Activated CD8-positive, alpha-beta memory T cell treated with anti-CD3 and anti-CD28 coated beads for 24 hours (primary cell): ENCODE measurements around the gene CD248.
A peak's percentile ranks its signal among the peaks of the same experiment; 100 is the strongest.
"Not testable (repeated sequence)": the region's sequence is repeated elsewhere in the genome, so short reads cannot be mapped to it uniquely, and the experiment has no call there.

Experiments
- DNase-seq: peaks from one replicate; pipeline ENCODE4 v3.0.0-alpha.2; 2020

The CD248 gene

GRCh38 chr11:66328031-66328301, 11.1 kb upstream of the CD248 start:
- DNase-seq, result no peak

- DNase-seq, result no peak
Observed at GRCh38 chr11:66327171-66328030, 10.6 kb upstream of the CD248 start.

- peak; percentile 78 for DNase-seq
Observed at GRCh38 chr11:66326261-66327111, 9.6 kb upstream of the CD248 start.

GRCh38 chr11:66325263-66325671, 8.4 kb upstream of the CD248 start:
- DNase-seq, result no peak

- no peak for DNase-seq
Observed at GRCh38 chr11:66324664-66325063, 7.8 kb upstream of the CD248 start.

GRCh38 chr11:66323684-66324083, 6.8 kb upstream of the CD248 start:
- DNase-seq, result no peak

GRCh38 chr11:66322732-66323427, 6.0 kb upstream of the CD248 start:
- no peak for DNase-seq

- DNase-seq, result no peak
Observed at GRCh38 chr11:66321606-66322005, 4.8 kb upstream of the CD248 start.

- DNase-seq, result not testable (repeated sequence)
Observed at GRCh38 chr11:66320748-66321147, 3.9 kb upstream of the CD248 start.

GRCh38 chr11:66320289-66320688, 3.4 kb upstream of the CD248 start:
- not testable (repeated sequence) for DNase-seq

- no peak for DNase-seq
Observed at GRCh38 chr11:66318600-66318970, 1.7 kb upstream of the CD248 start.

GRCh38 chr11:66317723-66318599, 1.1 kb upstream of the CD248 start:
- DNase-seq, result peak; percentile 80

- DNase-seq, result peak; percentile 86
Observed at GRCh38 chr11:66317322-66317722, 478 bp upstream of the CD248 start.

GRCh38 chr11:66315921-66316811, 678 bp downstream of the CD248 start:
- peak; percentile 82 for DNase-seq

GRCh38 chr11:66315498-66315885, 1.4 kb downstream of the CD248 start:
- DNase-seq, result no peak

- no peak for DNase-seq
Observed at GRCh38 chr11:66314561-66315497, 2.0 kb downstream of the CD248 start.

- no peak for DNase-seq
Observed at GRCh38 chr11:66314186-66314501, 2.7 kb downstream of the CD248 start.

- peak; percentile 68 for DNase-seq
Observed at GRCh38 chr11:66313321-66314185, 3.3 kb downstream of the CD248 start.

- DNase-seq, result peak; percentile 100
Observed at GRCh38 chr11:66312549-66313320, 4.1 kb downstream of the CD248 start.
